HG02588 (cell line): ENCODE results near the gene RADIL.

Source experiments
- ATAC-seq: cut with Tn5 transposase; IDR thresholded peaks from one replicate; pipeline ENCODE4 v1.9.1; 2021; ENCODE audit warnings: mild to moderate bottlenecking, moderate library complexity; ENCODE audit not compliant: unreplicated experiment

RADIL gene

GRCh38 chr7:4856336-4857057 is 27.0 kb downstream of the RADIL start:
- ATAC-seq = no peak

DNA sequence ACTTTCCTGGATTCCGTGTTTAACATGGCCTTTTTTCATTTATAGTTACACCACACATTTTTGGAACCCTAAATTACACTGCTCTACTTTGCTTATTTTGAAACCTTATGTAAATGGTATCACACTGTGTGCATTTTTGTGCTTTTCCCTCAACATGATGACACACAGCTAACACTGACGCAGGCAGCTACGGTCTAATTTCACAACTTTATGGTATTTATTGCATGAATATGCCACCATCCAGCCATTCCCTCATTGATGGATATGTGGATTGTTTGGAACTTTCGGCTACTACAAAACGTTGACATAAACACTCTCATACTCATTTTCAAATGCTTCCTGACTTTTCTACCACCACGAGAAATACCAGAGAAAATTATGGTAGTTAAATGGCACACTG is 28.6 kb downstream of the RADIL start:
- no peak for ATAC-seq

DNA sequence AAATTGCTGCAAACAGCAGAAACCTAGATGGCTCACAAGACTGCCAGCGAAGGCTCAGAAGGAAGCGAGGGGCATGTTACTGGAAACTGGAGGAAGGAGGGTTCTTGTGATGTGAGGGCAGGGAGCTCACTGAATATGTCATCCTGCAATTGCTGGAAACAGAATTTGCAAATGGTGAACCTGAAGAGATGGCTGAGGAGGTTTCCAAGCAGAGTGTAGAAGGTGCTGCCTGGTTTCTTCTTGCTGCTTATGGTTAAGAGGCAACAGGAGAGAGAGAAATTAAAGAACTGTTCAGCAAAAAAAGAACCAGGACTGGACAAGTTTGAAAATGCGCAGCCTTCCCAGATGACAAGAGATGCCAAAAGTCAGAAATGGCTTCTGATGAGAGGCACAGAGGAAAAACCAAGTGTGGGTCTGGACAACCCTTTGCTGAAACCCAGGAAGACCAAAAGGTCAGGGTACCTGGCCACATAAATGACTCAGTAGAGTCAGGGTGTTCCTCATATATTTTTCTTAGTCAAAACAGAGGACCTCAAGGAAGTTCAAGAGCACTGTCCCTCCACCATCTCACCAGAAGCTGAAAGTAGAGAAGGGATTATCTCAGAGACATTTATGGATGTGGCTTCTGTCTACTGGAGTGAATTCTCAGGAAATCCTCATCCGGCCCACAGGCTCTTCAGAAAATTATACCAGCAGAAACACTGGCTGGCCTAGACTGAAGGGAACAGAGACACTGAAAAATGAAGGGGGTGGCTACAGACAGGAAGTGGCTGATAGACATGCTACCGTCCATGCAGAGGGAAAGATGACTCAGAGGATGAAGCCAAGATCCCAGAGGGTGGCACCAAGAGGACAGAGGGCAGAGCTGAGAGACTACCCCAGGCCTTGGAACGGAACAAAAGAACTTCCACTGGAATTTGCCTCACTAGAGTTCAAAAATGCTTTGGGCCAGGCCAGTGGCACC is 31.8 kb downstream of the RADIL start:
- ATAC-seq = no peak

- no peak for ATAC-seq
Measured at GRCh38 chr7:4850262-4850795, 33.2 kb downstream of the RADIL start.

DNA sequence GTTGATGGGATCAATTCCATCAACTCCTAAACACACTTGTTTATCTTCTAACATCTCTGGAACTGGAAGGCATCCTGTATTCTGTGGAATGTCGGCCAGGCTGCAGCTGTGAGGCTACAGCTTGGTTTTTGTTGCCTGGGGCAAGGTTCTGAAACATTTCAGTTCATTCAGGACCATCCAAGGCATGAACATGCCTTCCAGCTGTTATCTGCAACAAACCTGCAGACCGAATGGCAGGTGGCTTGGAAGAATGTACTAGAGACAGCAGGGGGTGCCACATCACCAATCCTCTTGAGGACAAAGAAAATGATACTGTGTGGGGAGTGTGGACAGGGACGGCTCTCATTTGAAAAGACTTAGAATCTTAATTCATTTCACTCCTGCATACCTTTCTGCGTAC is 34.1 kb downstream of the RADIL start:
- ATAC-seq = no peak

GRCh38 chr7:4845740-4846142 is 37.8 kb downstream of the RADIL start:
- no peak for ATAC-seq

DNA sequence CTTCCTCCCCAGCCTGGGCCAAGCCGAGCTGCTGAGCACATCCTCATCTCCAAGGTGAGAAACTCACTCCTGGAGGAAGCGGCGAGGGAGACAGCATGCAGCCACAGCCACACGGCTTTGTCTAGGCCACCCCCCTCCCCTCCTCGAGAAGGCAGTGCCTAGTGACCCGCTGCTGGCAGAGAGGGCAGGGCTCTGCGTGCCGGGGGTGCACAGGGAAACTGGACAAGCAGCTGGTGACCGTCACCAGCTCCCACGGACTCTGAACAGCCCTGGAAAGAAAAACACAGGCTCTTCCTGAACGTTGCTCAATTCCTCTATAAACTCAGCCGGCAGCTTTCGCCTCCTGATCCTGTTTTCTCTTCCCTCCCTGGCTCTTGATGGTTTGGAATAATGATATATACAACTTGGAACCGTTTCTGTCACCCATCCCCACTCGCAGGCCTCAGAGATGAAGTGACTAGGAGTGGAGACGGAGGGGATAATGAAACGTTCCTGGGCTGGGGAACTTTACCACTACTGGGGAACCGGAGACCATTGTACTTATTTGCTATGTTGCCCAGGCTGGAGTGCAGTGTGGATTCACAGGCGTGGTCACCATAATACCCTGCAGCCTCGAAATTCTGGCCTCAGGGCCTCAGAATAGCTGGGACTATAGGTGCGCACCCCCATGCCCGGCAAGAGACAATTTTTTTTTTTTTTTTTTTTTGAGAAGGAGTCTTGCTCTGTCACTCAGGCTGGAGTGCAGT is 41.0 kb downstream of the RADIL start:
- ATAC-seq = no peak

GRCh38 chr7:4841836-4842235 is 41.7 kb downstream of the RADIL start:
- no peak for ATAC-seq

GRCh38 chr7:4841007-4841784 is 42.3 kb downstream of the RADIL start:
- no peak for ATAC-seq

DNA sequence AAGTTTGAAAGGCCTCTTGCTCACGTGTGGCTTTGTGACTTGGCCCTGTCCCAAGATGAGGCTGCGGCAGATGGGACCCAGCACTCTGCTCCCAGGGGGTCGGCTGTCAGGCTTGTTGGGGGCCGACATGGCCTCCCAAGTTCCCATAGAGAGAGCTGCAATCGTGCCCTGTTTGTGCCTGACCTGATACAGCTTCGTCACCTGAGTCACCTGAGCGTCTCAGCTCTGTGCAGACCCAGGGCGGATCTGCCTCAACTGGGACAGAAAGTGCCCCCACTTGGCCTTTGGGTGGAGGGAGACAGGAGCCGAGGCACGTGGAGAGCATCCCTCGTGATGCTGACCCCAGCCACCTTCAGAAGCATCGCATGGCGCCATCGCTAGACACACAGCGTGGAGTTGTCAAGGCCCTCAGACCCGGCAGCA is 43.4 kb downstream of the RADIL start:
- ATAC-seq = no peak

DNA sequence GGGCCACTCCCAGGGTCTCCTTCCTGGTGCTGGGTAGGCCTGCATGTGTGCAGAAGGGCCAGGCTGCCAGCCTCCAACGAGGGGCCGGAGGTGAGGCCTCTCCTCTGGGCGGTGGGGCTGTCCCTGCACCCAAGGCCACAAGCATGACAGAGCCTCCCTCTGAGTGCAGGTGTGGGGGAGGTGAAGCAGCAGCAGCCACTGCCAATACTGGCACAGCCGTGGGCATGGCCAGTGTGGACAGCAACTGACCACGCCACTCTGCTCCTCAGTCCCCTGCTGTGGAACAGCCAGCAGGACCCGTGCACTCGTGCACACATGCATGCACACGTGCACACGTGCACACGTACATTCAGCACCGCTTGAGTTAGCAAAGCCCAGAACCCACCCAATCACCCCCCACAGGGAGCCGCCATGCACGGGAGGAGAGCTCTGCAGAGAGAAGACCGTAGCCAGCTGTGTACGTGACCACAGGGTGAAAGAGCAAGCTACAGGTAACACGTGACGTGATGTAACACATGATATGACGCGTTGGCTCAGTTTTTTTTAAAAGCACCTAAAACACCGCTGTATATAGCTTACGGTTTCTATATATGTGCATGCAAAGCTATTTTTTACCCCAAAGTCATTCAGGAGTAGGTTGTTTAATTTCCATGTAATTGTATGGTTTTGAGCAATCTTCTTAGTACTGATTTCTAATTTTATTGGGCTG is 44.7 kb downstream of the RADIL start:
- ATAC-seq = no peak

DNA sequence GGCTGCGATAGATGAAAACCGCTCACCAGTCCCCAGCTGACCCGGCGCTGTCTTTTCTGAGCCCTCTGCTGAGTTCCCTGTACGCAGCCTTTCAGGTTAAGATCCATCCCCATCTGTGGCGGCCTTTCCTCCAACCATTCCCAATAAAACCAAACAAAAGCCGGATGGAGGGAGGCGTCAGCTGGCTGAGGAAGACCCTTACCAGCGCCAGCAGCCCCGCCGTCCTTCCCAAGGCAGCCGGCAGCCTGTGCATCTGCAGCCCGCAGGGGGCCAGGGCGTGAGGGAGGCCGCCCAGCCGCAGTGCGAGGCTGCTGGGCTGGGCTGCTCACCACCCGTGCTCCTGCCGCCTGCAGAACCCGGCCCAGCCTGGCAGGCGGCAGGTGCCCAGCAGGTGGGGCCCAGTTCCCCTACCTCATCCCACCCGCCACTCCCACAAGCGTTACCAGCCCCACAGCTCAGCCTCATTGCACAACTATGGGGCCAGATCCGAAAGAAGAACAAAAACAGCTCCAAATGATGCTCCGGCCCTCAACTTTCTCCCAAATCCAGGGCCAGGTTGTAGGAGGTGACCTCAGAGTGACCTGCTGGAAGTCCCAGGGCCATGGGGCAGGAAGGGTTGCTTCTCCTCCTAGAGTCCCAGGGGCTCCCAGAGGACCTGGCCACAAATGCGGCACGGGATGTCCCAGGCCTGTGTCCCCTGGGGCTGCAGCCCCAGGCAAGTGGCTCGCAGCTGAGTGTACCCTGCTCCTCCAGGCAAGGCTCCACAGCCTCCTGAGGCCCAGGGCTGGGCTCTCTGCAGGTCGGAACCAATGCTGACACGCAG is 45.5 kb downstream of the RADIL start:
- ATAC-seq = no peak

DNA sequence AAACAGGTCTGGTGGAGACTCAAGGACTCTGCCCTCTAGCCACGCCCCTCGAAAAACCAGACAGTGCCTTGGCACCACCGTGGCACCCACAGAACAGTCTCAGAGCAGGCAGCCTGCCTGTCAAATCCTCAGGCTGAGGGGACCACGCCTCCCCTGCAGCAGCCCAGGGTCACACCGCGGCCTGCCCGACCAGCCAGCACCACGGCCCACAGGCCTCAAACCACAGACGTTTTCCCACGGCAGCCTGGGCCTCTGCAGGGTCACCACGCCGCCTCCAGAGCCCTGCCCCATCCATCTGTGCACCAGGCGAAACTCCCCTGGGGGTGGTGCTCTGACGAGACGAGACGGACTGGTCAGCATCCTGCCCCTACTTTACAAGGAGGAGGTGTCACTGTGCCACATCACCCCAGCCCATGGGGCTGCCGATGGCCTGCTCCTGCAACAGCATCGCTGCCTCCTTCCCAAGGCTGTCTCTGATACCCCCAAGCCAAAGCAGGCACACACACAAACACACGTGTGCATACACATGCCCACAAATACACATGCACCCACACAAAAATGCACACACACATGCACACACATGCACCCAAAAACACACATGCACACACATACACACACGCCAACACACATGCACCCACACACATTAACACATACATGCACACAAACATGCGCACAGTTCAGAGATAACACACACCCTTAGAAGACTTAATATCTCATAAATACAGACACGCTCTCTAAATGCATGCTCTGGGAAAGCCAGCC is 46.3 kb downstream of the RADIL start:
- no peak for ATAC-seq

DNA sequence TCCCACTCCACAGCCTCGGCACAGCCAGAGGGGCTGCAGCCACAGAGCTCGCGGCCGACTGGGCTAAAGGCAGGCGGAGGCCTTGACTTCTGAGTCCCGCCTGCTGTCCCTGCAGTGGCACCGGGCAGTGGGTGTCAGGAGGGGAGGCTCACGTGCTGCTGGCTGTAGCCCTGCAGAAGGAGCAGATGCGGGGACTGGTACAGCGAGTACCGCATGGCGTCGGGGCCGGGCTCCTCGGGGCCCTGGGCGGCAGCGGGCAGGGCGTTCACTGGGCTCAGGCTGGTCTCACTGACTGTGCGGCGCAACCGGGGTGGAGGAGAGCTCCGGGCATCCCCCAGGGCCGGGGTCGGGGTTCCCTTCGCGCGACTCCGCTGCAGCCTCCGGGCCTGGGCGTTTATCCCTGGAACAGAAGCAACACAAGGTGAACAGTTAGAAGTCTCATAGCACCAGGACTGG is 47.3 kb downstream of the RADIL start:
- no peak for ATAC-seq

DNA sequence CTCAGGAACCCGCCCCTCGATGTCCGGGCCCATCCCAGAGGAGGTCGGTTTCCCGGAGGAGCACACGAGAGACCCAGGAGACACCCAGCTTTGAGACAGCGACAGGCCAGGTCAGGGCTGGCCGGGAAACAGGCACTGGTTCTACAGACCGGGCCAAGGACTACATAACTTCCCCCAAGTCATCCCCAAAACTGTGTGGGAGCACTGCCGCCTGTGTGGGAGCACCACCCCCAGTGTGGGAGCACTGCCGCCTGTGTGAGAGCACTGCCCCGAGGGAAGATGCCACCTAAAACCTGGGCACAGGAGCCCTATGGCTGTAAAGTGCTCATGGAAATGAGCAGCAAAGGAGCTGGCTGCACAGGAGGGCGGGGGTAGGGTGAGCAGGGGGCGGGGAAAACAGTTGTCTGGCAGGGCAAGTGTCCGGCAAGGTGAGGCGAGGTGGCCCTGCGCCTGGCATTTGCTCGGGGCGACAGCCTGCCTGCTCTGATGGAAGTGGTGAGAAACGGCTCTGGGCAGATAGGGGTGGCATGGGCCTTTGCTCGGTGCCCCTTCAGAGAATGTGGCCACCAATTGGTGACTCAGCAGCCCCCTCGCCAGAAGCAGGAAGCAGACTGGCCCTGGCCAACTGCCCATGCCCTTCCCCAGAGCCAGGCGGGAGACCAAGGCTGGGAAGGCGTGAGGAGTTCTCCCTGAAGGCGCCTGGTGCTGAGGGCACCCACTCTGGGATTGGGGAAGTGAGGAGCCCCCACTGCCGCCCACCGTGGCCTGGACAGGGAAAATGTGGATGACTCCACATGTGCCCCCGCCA is 47.9 kb downstream of the RADIL start:
- ATAC-seq = no peak

GRCh38 chr7:4834601-4835397 is 48.7 kb downstream of the RADIL start:
- no peak for ATAC-seq
